Suprapubic skin (tissue), 4 donors: ENCODE measurements around the gene CUEDC2. TPM values are rescaled to one million over a fixed set of nuclear protein-coding genes. Genes with fewer than 3 reads are reported as not detected.
A peak's percentile ranks its signal among the peaks of the same experiment; 100 is the strongest.

Experiments
- DNase-seq, 2 donors: peaks; one replicate each; pipeline ENCODE4 v3.0.0-alpha.2; 2019; ENCODE audit warnings: low spot score in 2 of 2
- H3K27ac ChIP-seq: fragments of 200-600 bp; sonication (generic); one replicate; pipeline ENCODE4 v1.5.1; 2019
- H3K27me3 ChIP-seq: fragments of 200-600 bp; sonication (generic); one replicate; pipeline ENCODE4 v1.5.1; 2019
- H3K36me3 ChIP-seq: fragments of 200-600 bp; sonication (generic); one replicate; pipeline ENCODE4 v1.5.1; 2019
- H3K4me1 ChIP-seq: fragments of 200-600 bp; sonication (generic); one replicate; pipeline ENCODE4 v1.5.1; 2019
- H3K4me3 ChIP-seq: fragments of 200-600 bp; sonication (generic); one replicate; pipeline ENCODE4 v1.5.1; 2019; ENCODE audit warnings: mild to moderate bottlenecking
- H3K9me3 ChIP-seq: fragments of 200-600 bp; sonication (generic); one replicate; pipeline ENCODE4 v1.5.1; 2019
- CTCF ChIP-seq, 2 donors: fragments of 200-600 bp in 1 of 2; fragments of 450-650 bp in 1 of 2; sonication (generic) in 1 of 2; IDR thresholded peaks; one replicate each; pipeline ENCODE4 v1.5.1; 2016 to 2019; ENCODE audit warnings: antibody characterized with exemption in 2 of 2, mild to moderate bottlenecking in 1 of 2, moderate library complexity in 1 of 2
- EP300 ChIP-seq: sonication (generic); formaldehyde crosslinking; IDR thresholded peaks from one replicate; pipeline ENCODE4 v1.6.1; 2017; ENCODE audit warnings: antibody characterized with exemption
- POLR2A ChIP-seq, 2 donors: fragments of 450-650 bp; IDR thresholded peaks; one replicate each; pipeline ENCODE4 v1.6.1; 2017; ENCODE audit warnings: antibody characterized with exemption in 2 of 2, mild to moderate bottlenecking in 2 of 2, moderate library complexity in 2 of 2
- POLR2AphosphoS5 ChIP-seq, 3 donors: sonication (generic); formaldehyde crosslinking; IDR thresholded peaks; one replicate each; pipeline ENCODE4 v1.6.1; 2017; ENCODE audit warnings: antibody characterized with exemption in 3 of 3
- WGBS: methylation state at CpG from one replicate; pipeline ENCODE4 v1.1.5; 2018; 5-methylcytosine and 5-hydroxymethylcytosine counted together
- total RNA-seq, 4 donors: library from RNA; depleted of rRNA; stranded (reverse); fragments of >200 nt; gene quantifications; one replicate each; pipeline ENCODE4 v1.1.0, GENCODE V29; 2016

CUEDC2 gene
- total RNA-seq, 4 donors from 2014 or later: 25.0 to 61.2 (median 40.2) TPM

GRCh38 chr10:102416283-102416682, 16.1 kb downstream of the CUEDC2 start:
- Histone ChIP-seq H3K4me1 (peaks cover 20% of the 10 kb centered on the region), H3K27me3 (peaks cover 74% of the 10 kb centered on the region), H3K9me3 (no peaks in the 10 kb centered on the region), H3K27ac (no peak overlapping the region), H3K36me3 (no peaks in the 10 kb centered on the region), H3K4me3 (no peak overlapping the region)
- no peak for DNase-seq
- WGBS: 61% methylated on average over 7 of the region's 9 CpGs
- TF ChIP-seq EP300 (no peak), POLR2A (IDR thresholded peaks at IDR 0.05) (no peak), POLR2AphosphoS5 (IDR thresholded peaks at IDR 0.05) (no peak), CTCF (IDR thresholded peaks at IDR 0.05) (no peak)

GRCh38 chr10:102414749-102415148, 17.6 kb downstream of the CUEDC2 start:
- H3K27me3 ChIP-seq: peaks cover 89% of the 10 kb centered on the region
- TF ChIP-seq EP300 (no peak), POLR2AphosphoS5 (IDR thresholded peaks at IDR 0.05) (no peak), POLR2A (IDR thresholded peaks at IDR 0.05) (no peak), CTCF (IDR thresholded peaks at IDR 0.05) (no peak)
- peaks cover 23% of the 10 kb centered on the region for H3K4me1 ChIP-seq
- WGBS: 31% methylated on average over 12 of the region's 20 CpGs
- H3K9me3 ChIP-seq: no peaks in the 10 kb centered on the region
- H3K36me3 ChIP-seq: no peaks in the 10 kb centered on the region
- no peak overlapping the region for H3K27ac ChIP-seq
- H3K4me3 ChIP-seq: no peak overlapping the region
- no peak for DNase-seq

- TF ChIP-seq EP300 (no peak), POLR2A (IDR thresholded peaks at IDR 0.05) (no peak), POLR2AphosphoS5 (IDR thresholded peaks at IDR 0.05) (no peak), CTCF (IDR thresholded peaks at IDR 0.05) (no peak)
- H3K27ac ChIP-seq: no peak overlapping the region
- no peak overlapping the region for H3K4me3 ChIP-seq
- H3K36me3 ChIP-seq: no peaks in the 10 kb centered on the region
- H3K9me3 ChIP-seq: no peaks in the 10 kb centered on the region
- DNase-seq: no peak
- H3K27me3 ChIP-seq: peaks cover 92% of the 10 kb centered on the region
- peaks cover 23% of the 10 kb centered on the region for H3K4me1 ChIP-seq
- 83% methylated on average over 12 of the region's 16 CpGs for WGBS
These were observed 18.4 kb downstream of the CUEDC2 start for GRCh38 chr10:102413806-102414561.

GRCh38 chr10:102413053-102413705, 19.2 kb downstream of the CUEDC2 start:
- 31% methylated on average over 5 of the region's 5 CpGs for WGBS
- H3K9me3 ChIP-seq: no peaks in the 10 kb centered on the region
- peaks cover 24% of the 10 kb centered on the region for H3K4me1 ChIP-seq
- DNase-seq: no peak
- no peak overlapping the region for H3K4me3 ChIP-seq
- TF ChIP-seq POLR2AphosphoS5 (IDR thresholded peaks at IDR 0.05) (no peak), POLR2A (IDR thresholded peaks at IDR 0.05) (no peak), EP300 (no peak), CTCF (IDR thresholded peaks at IDR 0.05) (no peak)
- H3K27me3 ChIP-seq: peaks cover 92% of the 10 kb centered on the region
- H3K36me3 ChIP-seq: no peaks in the 10 kb centered on the region
- H3K27ac ChIP-seq: no peak overlapping the region

GRCh38 chr10:102412293-102412692, 20.1 kb downstream of the CUEDC2 start:
- peaks cover 90% of the 10 kb centered on the region for H3K27me3 ChIP-seq
- H3K4me3 ChIP-seq: no peak overlapping the region
- DNase-seq: peak in 1 of 2 donors; percentile 52
- no peak for TF ChIP-seq CTCF (IDR thresholded peaks at IDR 0.05)
- no peak for TF ChIP-seq EP300
- TF ChIP-seq POLR2AphosphoS5 (IDR thresholded peaks at IDR 0.05): no peak
- no peak for TF ChIP-seq POLR2A (IDR thresholded peaks at IDR 0.05)
- no peak overlapping the region for H3K27ac ChIP-seq
- no peaks in the 10 kb centered on the region for H3K36me3 ChIP-seq
- peaks cover 24% of the 10 kb centered on the region for H3K4me1 ChIP-seq
- H3K9me3 ChIP-seq: no peaks in the 10 kb centered on the region
- WGBS: 85% methylated on average over 10 of the region's 10 CpGs
